ENCODE measurements around the gene OR2F1. TPM values are rescaled to one million over a fixed set of nuclear protein-coding genes. Genes with fewer than 3 reads are reported as not detected.

The OR2F1 gene
- not detected for total RNA-seq

DNA sequence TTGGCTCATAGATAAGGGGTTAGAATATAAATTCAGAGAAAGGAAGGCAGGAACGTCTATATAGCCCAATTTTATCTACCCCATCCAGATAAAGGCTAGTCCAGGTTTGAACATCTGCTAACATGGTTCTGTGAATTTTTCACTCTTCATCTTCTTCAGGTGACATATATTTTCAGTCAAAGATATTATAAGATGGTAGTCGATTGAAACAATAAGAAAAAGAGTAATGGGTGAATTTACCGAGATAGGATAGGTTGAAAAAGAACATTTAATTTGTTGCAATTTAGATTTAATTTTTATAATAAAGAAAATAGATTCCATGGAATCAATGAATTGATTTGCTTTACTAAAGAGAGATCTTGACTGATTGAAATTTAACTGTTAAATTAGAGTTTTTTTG is at the start of gene OR2F1:
TSS of gene OR2F1 (plus strand) at position 301 of the 400 bp plus-strand sequence. CDS start 5,127 bp downstream, outside the sequence.
- Histone ChIP-seq H3K4me3 (no peak within 1 kb of the TSS), H3K27ac (no peak within 1 kb of the TSS), H3K36me3 (no peaks in the 10 kb centered on the region), H3K9me3 (no peaks in the 10 kb centered on the region), H3K4me1 (peaks cover 0 to 7% (median 0%) of the 10 kb centered on the region in 3 donors), H3K27me3 (no peaks in the 10 kb centered on the region)
- no peak for TF ChIP-seq POLR2A (IDR thresholded peaks at IDR 0.05)
- no peak for TF ChIP-seq POLR2AphosphoS5 (IDR thresholded peaks at IDR 0.05)
- TF ChIP-seq, protein P1, sequence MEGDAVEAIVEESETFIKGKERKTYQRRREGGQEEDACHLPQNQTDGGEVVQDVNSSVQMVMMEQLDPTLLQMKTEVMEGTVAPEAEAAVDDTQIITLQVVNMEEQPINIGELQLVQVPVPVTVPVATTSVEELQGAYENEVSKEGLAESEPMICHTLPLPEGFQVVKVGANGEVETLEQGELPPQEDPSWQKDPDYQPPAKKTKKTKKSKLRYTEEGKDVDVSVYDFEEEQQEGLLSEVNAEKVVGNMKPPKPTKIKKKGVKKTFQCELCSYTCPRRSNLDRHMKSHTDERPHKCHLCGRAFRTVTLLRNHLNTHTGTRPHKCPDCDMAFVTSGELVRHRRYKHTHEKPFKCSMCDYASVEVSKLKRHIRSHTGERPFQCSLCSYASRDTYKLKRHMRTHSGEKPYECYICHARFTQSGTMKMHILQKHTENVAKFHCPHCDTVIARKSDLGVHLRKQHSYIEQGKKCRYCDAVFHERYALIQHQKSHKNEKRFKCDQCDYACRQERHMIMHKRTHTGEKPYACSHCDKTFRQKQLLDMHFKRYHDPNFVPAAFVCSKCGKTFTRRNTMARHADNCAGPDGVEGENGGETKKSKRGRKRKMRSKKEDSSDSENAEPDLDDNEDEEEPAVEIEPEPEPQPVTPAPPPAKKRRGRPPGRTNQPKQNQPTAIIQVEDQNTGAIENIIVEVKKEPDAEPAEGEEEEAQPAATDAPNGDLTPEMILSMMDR (IDR thresholded peaks at IDR 0.05), result no peak
- TF ChIP-seq EP300 (IDR thresholded peaks at IDR 0.05), result no peak
- 78 to 92% methylated on average over 3 of the region's 3 CpGs for WGBS, 2 donors (ENCODE audit: low coverage in 1 of 2)
- no peak for ATAC-seq

- H3K4me3 ChIP-seq, result no peak overlapping the region
- H3K27me3 ChIP-seq, result no peaks in the 10 kb centered on the region
- WGBS, 2 donors (ENCODE audit: low coverage in 1 of 2), result 30 to 82% methylated on average over 1 of the region's 1 CpG
- no peaks in the 10 kb centered on the region for H3K9me3 ChIP-seq
- no peak for ATAC-seq
- TF ChIP-seq, protein P1 (IDR thresholded peaks at IDR 0.05), result no peak
- TF ChIP-seq EP300 (IDR thresholded peaks at IDR 0.05), result no peak
- no peak for TF ChIP-seq POLR2A (IDR thresholded peaks at IDR 0.05)
- no peaks in the 10 kb centered on the region for H3K36me3 ChIP-seq
- peak overlapping the region in 3 of 4 donors; percentile 41 to 67 (median 63) for H3K27ac ChIP-seq
- H3K4me1 ChIP-seq, result peaks cover 0 to 48% (median under 1%) of the 10 kb centered on the region in 3 donors
Measured at GRCh38 chr7:143905509-143905908, 49.1 kb upstream of the OR2F1 start.

DNA sequence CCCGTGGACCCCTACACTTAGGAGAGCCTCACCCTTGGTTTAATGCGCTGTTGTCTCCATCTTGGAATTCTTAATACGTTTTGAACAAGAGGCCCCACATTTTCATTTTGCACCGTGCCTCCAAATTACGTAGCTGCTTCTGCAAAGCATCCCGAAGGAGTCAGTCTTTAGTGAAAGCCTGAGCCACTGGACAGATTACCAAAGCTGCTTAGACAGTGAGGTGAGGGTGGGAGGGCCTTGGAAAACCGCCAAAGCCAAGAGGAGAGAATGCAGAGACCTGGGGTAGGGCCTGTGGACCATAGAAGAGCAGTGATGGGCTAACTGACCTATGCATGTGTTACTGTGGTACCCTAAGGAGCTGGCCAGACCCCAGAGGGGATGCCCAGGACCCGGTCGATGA is 48.5 kb upstream of the OR2F1 start:
- Histone ChIP-seq H3K27me3 (no peaks in the 10 kb centered on the region), H3K9me3 (no peaks in the 10 kb centered on the region), H3K27ac (peak overlapping the region in 3 of 4 donors; percentile 41 to 67 (median 63)), H3K36me3 (no peaks in the 10 kb centered on the region), H3K4me3 (no peak overlapping the region), H3K4me1 (peaks cover 0 to 49% (median 0%) of the 10 kb centered on the region in 3 donors)
- TF ChIP-seq EP300 (IDR thresholded peaks at IDR 0.05) (no peak), POLR2A (IDR thresholded peaks at IDR 0.05) (no peak), POLR2AphosphoS5 (IDR thresholded peaks at IDR 0.05) (no peak)
- TF ChIP-seq, protein P1 (IDR thresholded peaks at IDR 0.05), result no peak
- 77 to 84% methylated on average over 4 to 6 of the region's 9 CpGs for WGBS, 2 donors (ENCODE audit: low coverage in 1 of 2)
- no peak for ATAC-seq

- WGBS, 2 donors (ENCODE audit: low coverage in 1 of 2), result 93 to 100% methylated on average over 3 to 5 of the region's 5 CpGs
- no peak for ATAC-seq
Measured at GRCh38 chr7:143906895-143907294, 47.7 kb upstream of the OR2F1 start.

DNA sequence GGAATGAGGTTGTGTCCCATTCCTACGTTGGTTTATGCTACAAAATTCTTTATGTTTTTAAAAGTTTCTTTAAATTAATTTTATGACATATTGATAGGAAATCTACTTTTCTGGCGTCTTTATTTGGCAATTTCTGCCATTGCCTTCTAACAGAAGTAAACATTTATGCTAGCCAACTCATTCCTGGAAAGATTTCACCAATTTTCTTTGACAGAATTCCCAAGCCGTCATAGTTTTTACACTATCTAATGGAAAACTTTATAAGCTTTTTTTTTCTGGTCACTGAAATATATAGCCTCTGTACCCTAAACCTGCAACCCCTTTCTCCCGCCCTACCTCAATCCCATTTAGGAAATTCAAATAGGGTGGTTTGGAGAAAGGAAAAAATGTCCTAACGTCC is 46.5 kb upstream of the OR2F1 start:
- H3K27ac ChIP-seq, result no peak overlapping the region
- peaks cover 0 to 39% (median 0%) of the 10 kb centered on the region in 3 donors for H3K4me1 ChIP-seq
- TF ChIP-seq POLR2A (IDR thresholded peaks at IDR 0.05) (no peak), POLR2AphosphoS5 (IDR thresholded peaks at IDR 0.05) (no peak), EP300 (IDR thresholded peaks at IDR 0.05) (no peak)
- TF ChIP-seq, protein P1 (IDR thresholded peaks at IDR 0.05), result no peak
- ATAC-seq, result no peak
- WGBS, 2 donors (ENCODE audit: low coverage in 1 of 2), result 36 to 40% methylated on average over 4 to 5 of the region's 5 CpGs
- H3K4me3 ChIP-seq, result no peak overlapping the region
- no peaks in the 10 kb centered on the region for H3K27me3 ChIP-seq
- no peaks in the 10 kb centered on the region for H3K36me3 ChIP-seq
- no peaks in the 10 kb centered on the region for H3K9me3 ChIP-seq

More at GRCh38 chr7:143906895-143907294, 47.7 kb upstream of the OR2F1 start:
- Histone ChIP-seq H3K4me3 (no peak overlapping the region), H3K4me1 (peaks cover 0 to 49% (median 0%) of the 10 kb centered on the region in 3 donors), H3K27ac (peak overlapping the region in 1 of 4 donors; percentile 5), H3K9me3 (no peaks in the 10 kb centered on the region), H3K36me3 (no peaks in the 10 kb centered on the region), H3K27me3 (no peaks in the 10 kb centered on the region)
- TF ChIP-seq, protein P1 (IDR thresholded peaks at IDR 0.05), result no peak
- TF ChIP-seq POLR2A (IDR thresholded peaks at IDR 0.05) (no peak), EP300 (IDR thresholded peaks at IDR 0.05) (no peak), POLR2AphosphoS5 (IDR thresholded peaks at IDR 0.05) (no peak)
